GM06990 (cell line): Measurements from ENCODE around the gene STXBP5.

ENCODE experiments used
- DNase-seq: peaks from one replicate; pipeline ENCODE4 v3.0.0-alpha.2; 2011; ENCODE audit not compliant: insufficient read length; ENCODE audit errors: extremely low read depth
- H3K27me3 ChIP-seq: replicated peaks from 2 replicates; pipeline ENCODE4 v1.6.0; 2011; ENCODE audit warnings: low read length; ENCODE audit not compliant: control insufficient read depth, insufficient read depth
- H3K36me3 ChIP-seq: 2 replicates; pipeline ENCODE4 v1.5.1; 2011; ENCODE audit warnings: low read length; ENCODE audit not compliant: control insufficient read depth, insufficient read depth
- H3K4me3 ChIP-seq: replicated peaks from 2 replicates; pipeline ENCODE4 v1.5.1; 2011; ENCODE audit warnings: low read depth, mild to moderate bottlenecking, control low read depth, low read length
- TF ChIP-seq, protein P1 (sequence below): IDR thresholded peaks from 2 replicates; pipeline ENCODE4 v1.5.1; 2011; ENCODE audit warnings: low read length, control low read depth, mild to moderate bottlenecking, inconsistent platforms; ENCODE audit not compliant: insufficient read depth, poor library complexity, severe bottlenecking

STXBP5 gene

GRCh38 chr6:147207351-147207750 lies 3.1 kb downstream of the STXBP5 start:
- Histone ChIP-seq H3K36me3 (no peaks in the 10 kb centered on the region), H3K4me3 (no peak overlapping the region), H3K27me3 (no peaks in the 10 kb centered on the region)
- DNase-seq = no peak
- TF ChIP-seq, protein P1, sequence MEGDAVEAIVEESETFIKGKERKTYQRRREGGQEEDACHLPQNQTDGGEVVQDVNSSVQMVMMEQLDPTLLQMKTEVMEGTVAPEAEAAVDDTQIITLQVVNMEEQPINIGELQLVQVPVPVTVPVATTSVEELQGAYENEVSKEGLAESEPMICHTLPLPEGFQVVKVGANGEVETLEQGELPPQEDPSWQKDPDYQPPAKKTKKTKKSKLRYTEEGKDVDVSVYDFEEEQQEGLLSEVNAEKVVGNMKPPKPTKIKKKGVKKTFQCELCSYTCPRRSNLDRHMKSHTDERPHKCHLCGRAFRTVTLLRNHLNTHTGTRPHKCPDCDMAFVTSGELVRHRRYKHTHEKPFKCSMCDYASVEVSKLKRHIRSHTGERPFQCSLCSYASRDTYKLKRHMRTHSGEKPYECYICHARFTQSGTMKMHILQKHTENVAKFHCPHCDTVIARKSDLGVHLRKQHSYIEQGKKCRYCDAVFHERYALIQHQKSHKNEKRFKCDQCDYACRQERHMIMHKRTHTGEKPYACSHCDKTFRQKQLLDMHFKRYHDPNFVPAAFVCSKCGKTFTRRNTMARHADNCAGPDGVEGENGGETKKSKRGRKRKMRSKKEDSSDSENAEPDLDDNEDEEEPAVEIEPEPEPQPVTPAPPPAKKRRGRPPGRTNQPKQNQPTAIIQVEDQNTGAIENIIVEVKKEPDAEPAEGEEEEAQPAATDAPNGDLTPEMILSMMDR = no peak

GRCh38 chr6:147207837-147208754 lies 3.9 kb downstream of the STXBP5 start:
- DNase-seq = no peak
- TF ChIP-seq, protein P1 = no peak
- H3K4me3 ChIP-seq = no peak overlapping the region
- no peaks in the 10 kb centered on the region for H3K27me3 ChIP-seq
- H3K36me3 ChIP-seq = no peaks in the 10 kb centered on the region

- Histone ChIP-seq H3K4me3 (no peak overlapping the region), H3K36me3 (no peaks in the 10 kb centered on the region), H3K27me3 (no peaks in the 10 kb centered on the region)
- TF ChIP-seq, protein P1 = no peak
- no peak for DNase-seq
These were observed 5.7 kb downstream of the STXBP5 start for GRCh38 chr6:147209762-147210449.

DNA sequence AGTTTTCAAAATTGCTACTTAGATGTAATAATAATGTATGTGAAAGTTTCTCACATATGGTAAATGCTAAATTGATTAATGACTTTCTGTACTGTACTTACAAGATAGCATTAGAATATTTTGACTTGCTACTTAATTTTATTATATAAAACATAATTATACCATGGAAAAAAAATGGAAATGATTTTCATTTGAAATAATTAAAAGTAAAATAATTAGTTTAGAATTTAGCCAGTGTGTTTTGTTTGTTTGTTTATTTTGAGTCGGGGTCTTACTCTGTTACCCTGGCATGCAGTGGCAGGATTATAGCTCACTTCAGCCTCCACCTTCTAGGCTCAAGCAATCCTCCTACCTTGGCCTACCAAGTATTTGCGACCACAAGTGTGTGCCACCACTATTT lies 7.1 kb downstream of the STXBP5 start:
- Histone ChIP-seq H3K4me3 (no peak overlapping the region), H3K36me3 (no peaks in the 10 kb centered on the region), H3K27me3 (no peaks in the 10 kb centered on the region)
- TF ChIP-seq, protein P1 = no peak
- no peak for DNase-seq

GRCh38 chr6:147211831-147212230 lies 7.6 kb downstream of the STXBP5 start:
- DNase-seq = no peak
- no peak overlapping the region for H3K4me3 ChIP-seq
- TF ChIP-seq, protein P1 = no peak
- no peaks in the 10 kb centered on the region for H3K36me3 ChIP-seq
- H3K27me3 ChIP-seq = no peaks in the 10 kb centered on the region
